Neural cell (in vitro differentiated cells): ENCODE measurements around the gene PID1. TPM values are rescaled to one million over a fixed set of nuclear protein-coding genes. Genes with fewer than 3 reads are reported as not detected.

Experiments
- H2AFZ ChIP-seq: fragments of 200-600, 300-800 bp; sonication (generic), shearing (Covaris generic); 2 replicates; pipeline ENCODE4 v1.6.0; 2014; ENCODE audit warnings: low read depth, mild to moderate bottlenecking, antibody characterized with exemption, low read length, moderate library complexity
- H3F3A ChIP-seq: fragments of 200-600 bp; shearing (Covaris generic); 2 replicates; pipeline ENCODE4 v1.6.1; 2016; ENCODE audit warnings: mild to moderate bottlenecking, moderate library complexity, mixed read lengths, antibody characterized with exemption, low read length; ENCODE audit not compliant: insufficient read depth, poor library complexity, severe bottlenecking
- H3K27ac ChIP-seq: fragments of 200-600, 300-800 bp; sonication (generic), shearing (Covaris generic); 2 replicates; pipeline ENCODE4 v1.5.1; 2014; ENCODE audit warnings: mild to moderate bottlenecking, low read length, moderate library complexity
- H3K27me3 ChIP-seq: fragments of 300-800, 200-600 bp; sonication (generic), shearing (Covaris generic); 2 replicates; pipeline ENCODE4 v1.6.0; 2014; ENCODE audit warnings: mild to moderate bottlenecking, low read depth, low read length, moderate library complexity; ENCODE audit not compliant: insufficient read depth
- H3K36me3 ChIP-seq: fragments of 300-800, 200-600 bp; sonication (generic), shearing (Covaris generic); 2 replicates; pipeline ENCODE4 v1.5.1; 2014; ENCODE audit warnings: mild to moderate bottlenecking, antibody characterized with exemption, low read length, moderate library complexity; ENCODE audit not compliant: insufficient read depth
- H3K4me2 ChIP-seq: fragments of 300-800, 200-600 bp; sonication (generic), shearing (Covaris generic); 2 replicates; pipeline ENCODE4 v1.6.0; 2014; ENCODE audit warnings: mild to moderate bottlenecking, low read length
- H3K4me3 ChIP-seq: fragments of 300-800, 200-600 bp; sonication (generic), shearing (Covaris generic); 2 replicates; pipeline ENCODE4 v1.5.1; 2014; ENCODE audit warnings: mild to moderate bottlenecking, low read length, moderate library complexity
- H3K79me2 ChIP-seq: fragments of 200-600 bp; shearing (Covaris generic); replicated peaks from 2 replicates; pipeline ENCODE4 v1.6.0; 2014; ENCODE audit warnings: mild to moderate bottlenecking, low read length, moderate library complexity; ENCODE audit not compliant: insufficient read depth
- H3K9ac ChIP-seq: fragments of 300-800, 200-600 bp; sonication (generic), shearing (Covaris generic); 2 replicates; pipeline ENCODE4 v1.6.1; 2016; ENCODE audit warnings: mild to moderate bottlenecking, low read length, mixed read lengths
- H3K9me2 ChIP-seq: fragments of 200-600 bp; shearing (Covaris generic); 2 replicates; pipeline ENCODE4 v1.6.1; 2016; ENCODE audit warnings: mild to moderate bottlenecking, low read length, mixed read lengths; ENCODE audit not compliant: insufficient read depth
- H3K9me3 ChIP-seq: fragments of 200-600, 300-800 bp; sonication (generic), shearing (Covaris generic); 2 replicates; pipeline ENCODE4 v1.6.1; 2016; ENCODE audit warnings: mild to moderate bottlenecking, mixed run types, low read length, moderate library complexity, mixed read lengths
- H4K20me1 ChIP-seq: fragments of 200-600 bp; shearing (Covaris generic); 2 replicates; pipeline ENCODE4 v1.6.1; 2016; ENCODE audit warnings: mild to moderate bottlenecking, mixed run types; ENCODE audit not compliant: insufficient read depth
- EP300 ChIP-seq: fragments of 450-650 bp; conservative IDR thresholded peaks from 2 replicates; pipeline ENCODE4 v1.6.1; 2014; ENCODE audit warnings: antibody characterized with exemption, mild to moderate bottlenecking, moderate library complexity; ENCODE audit not compliant: poor library complexity, severe bottlenecking
- EZH2 ChIP-seq: fragments of 200-600, 300-800 bp; shearing (Covaris generic), sonication (generic); IDR thresholded peaks from 2 replicates; pipeline ENCODE4 v1.6.1; 2014; ENCODE audit warnings: antibody characterized with exemption, low read length, borderline replicate concordance, mild to moderate bottlenecking; ENCODE audit not compliant: insufficient read depth, poor library complexity, severe bottlenecking
- MXI1 ChIP-seq: fragments of 450-650 bp; conservative IDR thresholded peaks from 2 replicates; pipeline ENCODE4 v1.6.1; 2014; ENCODE audit warnings: antibody characterized with exemption, mild to moderate bottlenecking; ENCODE audit not compliant: poor library complexity, severe bottlenecking
- POLR2AphosphoS5 ChIP-seq: IDR thresholded peaks from 2 replicates; pipeline ENCODE4 v1.6.1; 2012
- RAD21 ChIP-seq: fragments of 450-650 bp; conservative IDR thresholded peaks from 2 replicates; pipeline ENCODE4 v1.6.1; 2014; ENCODE audit warnings: antibody characterized with exemption, mild to moderate bottlenecking, moderate library complexity
- REST ChIP-seq: IDR thresholded peaks from 2 replicates; pipeline ENCODE4 v1.6.1; 2012; ENCODE audit warnings: borderline replicate concordance
- SMC3 ChIP-seq: fragments of 450-650 bp; conservative IDR thresholded peaks from 2 replicates; pipeline ENCODE4 v1.6.1; 2014; ENCODE audit warnings: antibody characterized with exemption, mild to moderate bottlenecking, moderate library complexity; ENCODE audit not compliant: poor library complexity
- TAF1 ChIP-seq: IDR thresholded peaks from 2 replicates; pipeline ENCODE4 v1.6.1; 2012; ENCODE audit warnings: low read depth
- polyA plus RNA-seq: library from polyadenylated mRNA; depleted of rRNA; stranded (reverse); fragments of >200 nt; gene quantifications from 2 replicates; pipeline ENCODE4 v1.2.3, GENCODE V29; 2014
- TF ChIP-seq, protein P1 (sequence below): fragments of 450-650 bp; IDR thresholded peaks from 2 replicates; pipeline ENCODE4 v1.5.1; 2014; ENCODE audit warnings: antibody characterized with exemption, mild to moderate bottlenecking, moderate library complexity; ENCODE audit not compliant: poor library complexity, severe bottlenecking

Gene PID1
- polyA plus RNA-seq, 1 donor from 2014 or later = 11.0 TPM

DNA sequence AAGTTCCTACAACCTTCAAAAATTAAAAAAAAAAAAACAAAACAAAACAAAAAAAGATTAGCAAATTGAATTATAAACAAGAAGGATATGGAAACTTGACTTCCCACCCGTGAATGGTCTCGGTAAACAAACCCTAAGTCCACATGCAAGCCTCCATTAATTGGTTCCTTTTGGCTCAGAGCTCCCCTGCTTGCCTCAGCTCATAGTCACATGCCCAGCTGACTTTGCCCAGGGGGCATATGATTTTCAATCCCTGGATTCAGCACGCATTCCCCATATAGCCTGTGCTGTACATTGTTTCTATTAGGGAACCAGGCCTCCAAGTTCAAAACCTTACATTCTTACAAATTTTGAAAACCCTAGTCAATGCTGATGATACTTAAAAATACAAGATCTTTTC lies 95.0 kb downstream of the PID1 start:
- H3K9ac ChIP-seq = no peak overlapping the region
- no peaks in the 10 kb centered on the region for H3K27me3 ChIP-seq
- H3K9me3 ChIP-seq = no peaks in the 10 kb centered on the region
- TF ChIP-seq EZH2 (no peak), RAD21 (no peak), REST (no peak), MXI1 (no peak), SMC3 (no peak)
- TF ChIP-seq, protein P1, sequence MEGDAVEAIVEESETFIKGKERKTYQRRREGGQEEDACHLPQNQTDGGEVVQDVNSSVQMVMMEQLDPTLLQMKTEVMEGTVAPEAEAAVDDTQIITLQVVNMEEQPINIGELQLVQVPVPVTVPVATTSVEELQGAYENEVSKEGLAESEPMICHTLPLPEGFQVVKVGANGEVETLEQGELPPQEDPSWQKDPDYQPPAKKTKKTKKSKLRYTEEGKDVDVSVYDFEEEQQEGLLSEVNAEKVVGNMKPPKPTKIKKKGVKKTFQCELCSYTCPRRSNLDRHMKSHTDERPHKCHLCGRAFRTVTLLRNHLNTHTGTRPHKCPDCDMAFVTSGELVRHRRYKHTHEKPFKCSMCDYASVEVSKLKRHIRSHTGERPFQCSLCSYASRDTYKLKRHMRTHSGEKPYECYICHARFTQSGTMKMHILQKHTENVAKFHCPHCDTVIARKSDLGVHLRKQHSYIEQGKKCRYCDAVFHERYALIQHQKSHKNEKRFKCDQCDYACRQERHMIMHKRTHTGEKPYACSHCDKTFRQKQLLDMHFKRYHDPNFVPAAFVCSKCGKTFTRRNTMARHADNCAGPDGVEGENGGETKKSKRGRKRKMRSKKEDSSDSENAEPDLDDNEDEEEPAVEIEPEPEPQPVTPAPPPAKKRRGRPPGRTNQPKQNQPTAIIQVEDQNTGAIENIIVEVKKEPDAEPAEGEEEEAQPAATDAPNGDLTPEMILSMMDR = no peak
- no peaks in the 10 kb centered on the region for H3F3A ChIP-seq
- no peaks in the 10 kb centered on the region for H3K79me2 ChIP-seq
- H3K4me3 ChIP-seq = no peak overlapping the region
- H3K27ac ChIP-seq = no peak overlapping the region
- no peaks in the 10 kb centered on the region for H3K36me3 ChIP-seq
- no peak overlapping the region for H3K4me2 ChIP-seq
- no peaks in the 10 kb centered on the region for H4K20me1 ChIP-seq
- H2AFZ ChIP-seq = no peak overlapping the region
- H3K9me2 ChIP-seq = no peaks in the 10 kb centered on the region

- Histone ChIP-seq H3K4me2 (no peak overlapping the region), H3K36me3 (no peaks in the 10 kb centered on the region), H3K9ac (no peak overlapping the region), H3K27ac (no peak overlapping the region), H3K9me3 (no peaks in the 10 kb centered on the region), H3K27me3 (no peaks in the 10 kb centered on the region), H4K20me1 (no peaks in the 10 kb centered on the region), H3K79me2 (no peaks in the 10 kb centered on the region), H3K9me2 (no peaks in the 10 kb centered on the region), H3K4me3 (no peak overlapping the region), H3F3A (no peaks in the 10 kb centered on the region), H2AFZ (no peak overlapping the region)
- TF ChIP-seq RAD21 (no peak), POLR2AphosphoS5 (no peak), EZH2 (no peak), MXI1 (no peak), EP300 (no peak), REST (no peak), SMC3 (no peak), TAF1 (no peak)
- TF ChIP-seq, protein P1 = no peak
Observed at GRCh38 chr2:229175497-229175863, 95.6 kb downstream of the PID1 start.
